GM12801 (cell line): ENCODE data around the gene CPM.

Source experiments
- CTCF ChIP-seq: IDR thresholded peaks from one replicate; pipeline ENCODE4 v1.5.1; 2011; ENCODE audit warnings: control low read depth; ENCODE audit not compliant: insufficient read length; ENCODE audit errors: extremely low read depth

The CPM gene

DNA sequence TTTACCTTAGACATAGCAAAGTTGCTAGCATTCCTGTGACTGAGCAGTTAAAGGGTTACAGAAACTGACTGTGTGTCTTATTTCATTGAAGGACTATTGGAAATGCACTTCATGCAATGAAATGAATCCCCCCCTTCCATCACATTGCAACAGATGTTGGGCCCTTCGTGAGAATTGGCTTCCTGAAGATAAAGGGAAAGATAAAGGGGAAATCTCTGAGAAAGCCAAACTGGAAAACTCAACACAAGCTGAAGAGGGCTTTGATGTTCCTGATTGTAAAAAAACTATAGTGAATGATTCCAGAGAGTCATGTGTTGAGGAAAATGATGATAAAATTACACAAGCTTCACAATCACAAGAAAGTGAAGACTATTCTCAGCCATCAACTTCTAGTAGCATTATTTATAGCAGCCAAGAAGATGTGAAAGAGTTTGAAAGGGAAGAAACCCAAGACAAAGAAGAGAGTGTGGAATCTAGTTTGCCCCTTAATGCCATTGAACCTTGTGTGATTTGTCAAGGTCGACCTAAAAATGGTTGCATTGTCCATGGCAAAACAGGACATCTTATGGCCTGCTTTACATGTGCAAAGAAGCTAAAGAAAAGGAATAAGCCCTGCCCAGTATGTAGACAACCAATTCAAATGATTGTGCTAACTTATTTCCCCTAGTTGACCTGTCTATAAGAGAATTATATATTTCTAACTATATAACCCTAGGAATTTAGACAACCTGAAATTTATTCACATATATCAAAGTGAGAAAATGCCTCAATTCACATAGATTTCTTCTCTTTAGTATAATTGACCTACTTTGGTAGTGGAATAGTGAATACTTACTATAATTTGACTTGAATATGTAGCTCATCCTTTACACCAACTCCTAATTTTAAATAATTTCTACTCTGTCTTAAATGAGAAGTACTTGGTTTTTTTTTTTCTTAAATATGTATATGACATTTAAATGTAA lies 93.5 kb downstream of the CPM start:
- no peak for TF ChIP-seq CTCF

DNA sequence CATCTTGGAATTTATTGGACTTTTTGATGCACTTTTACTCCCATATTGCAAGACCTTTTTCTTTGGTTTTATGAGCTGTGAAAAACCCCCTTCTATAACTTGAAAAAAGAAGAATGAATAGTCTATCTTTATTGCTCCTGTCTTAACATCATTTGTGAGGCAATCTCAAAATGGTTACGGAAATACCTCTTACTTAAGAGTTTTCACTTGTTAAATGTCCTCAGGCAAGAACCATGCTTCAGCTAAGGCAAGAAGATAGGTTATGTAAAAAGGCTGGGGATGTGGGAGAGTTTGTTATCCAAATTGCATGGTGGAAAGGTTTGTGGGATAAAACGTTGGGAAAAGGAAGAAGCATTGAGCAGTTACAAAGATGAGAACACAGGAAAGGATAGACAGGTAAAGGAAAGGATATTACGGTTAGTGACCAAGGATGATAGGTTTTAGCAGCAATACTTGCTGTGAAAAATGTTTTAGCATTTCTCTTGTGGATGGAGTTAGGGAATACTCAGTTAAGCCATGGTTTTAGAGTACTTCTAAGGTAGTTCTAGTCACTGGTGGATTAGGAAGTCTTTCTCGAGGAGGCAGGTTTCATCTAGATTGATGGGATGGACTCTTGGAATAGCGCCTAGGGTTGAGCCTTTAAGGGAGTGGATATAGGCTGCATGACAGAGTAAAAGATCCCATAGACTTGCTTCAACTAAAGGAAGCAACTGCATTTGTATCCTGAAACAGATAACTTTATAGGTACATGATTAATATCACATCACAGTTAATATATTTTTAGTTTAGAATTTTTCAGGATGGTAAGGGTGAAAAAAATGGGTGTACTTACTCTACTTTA lies 94.7 kb downstream of the CPM start:
- TF ChIP-seq CTCF: no peak

- TF ChIP-seq CTCF: no peak
These were observed 95.8 kb downstream of the CPM start for GRCh38 chr12:68837215-68837614.

DNA sequence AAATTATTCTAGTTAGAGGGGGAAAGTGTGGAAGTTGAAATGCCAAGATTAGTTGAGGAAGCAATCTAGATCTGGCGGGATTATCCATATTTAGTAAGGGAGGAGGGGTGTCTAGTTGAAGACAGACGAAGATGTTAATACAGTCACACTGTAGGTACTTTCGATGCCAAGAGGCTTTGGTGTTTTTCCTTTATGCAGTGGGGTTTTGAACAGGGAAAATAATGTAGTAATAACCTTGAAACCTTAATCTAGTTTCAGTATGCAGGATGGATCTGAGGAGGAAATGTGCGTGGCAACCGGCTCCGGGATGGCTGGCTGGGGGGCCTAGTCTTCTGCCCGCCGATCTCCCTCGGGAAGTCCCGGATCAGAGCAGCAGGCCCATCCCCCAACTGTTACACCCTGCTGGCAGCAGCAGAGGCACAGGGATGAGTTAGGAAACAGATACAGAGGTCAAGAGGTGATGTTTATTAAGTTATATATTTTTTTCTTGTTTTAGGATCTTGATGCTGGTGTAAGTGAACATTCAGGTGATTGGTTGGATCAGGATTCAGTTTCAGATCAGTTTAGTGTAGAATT lies 97.5 kb downstream of the CPM start:
- TF ChIP-seq CTCF: no peak

GRCh38 chr12:68833508-68833907 lies 99.5 kb downstream of the CPM start:
- no peak for TF ChIP-seq CTCF

DNA sequence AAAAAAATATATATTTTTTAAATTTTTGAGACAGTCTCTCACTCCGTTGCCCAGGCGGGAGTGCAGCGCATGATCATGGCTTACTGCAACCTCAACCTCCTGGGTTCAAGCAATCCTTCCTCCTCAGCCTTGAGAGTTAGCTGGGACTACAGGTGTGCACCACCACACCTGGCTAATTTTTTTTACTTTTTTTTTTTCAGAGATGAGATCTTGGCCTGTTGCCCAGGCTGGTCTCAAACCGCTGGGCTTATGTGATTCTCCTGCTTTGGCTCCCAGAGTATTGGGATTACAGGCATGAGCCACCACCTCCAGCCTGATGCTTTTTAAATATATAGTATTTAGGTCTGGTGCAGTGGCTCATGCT lies 100.5 kb downstream of the CPM start:
- no peak for TF ChIP-seq CTCF
